K562 (cell line): Measurements from ENCODE around the gene SORCS2.

Source experiments
- ADNP ChIP-seq: fragments of 200-800 bp; sonication (Bioruptor generic); IDR thresholded peaks from 2 replicates; pipeline ENCODE4 v1.6.1; 2016; ENCODE audit warnings: missing genetic modification characterization, missing compliant biosample characterization
- CTCF ChIP-seq, 3 experiments: IDR thresholded peaks in 2 of 3; conservative IDR thresholded peaks in 1 of 3; 2 replicates each; pipeline ENCODE4 v1.5.1; 2011 to 2012; ENCODE audit warnings: low read length in 3 of 3, mild to moderate bottlenecking in 3 of 3, control low read depth in 2 of 3, improper control_type of control experiment in 1 of 3, inconsistent platforms in 1 of 3, low read depth in 1 of 3, mixed read lengths in 1 of 3, moderate library complexity in 1 of 3; ENCODE audit not compliant: insufficient read depth in 2 of 3
- EP300 ChIP-seq: IDR thresholded peaks from 2 replicates; pipeline ENCODE4 v1.6.1; 2012; ENCODE audit warnings: low read length, improper control_type of control experiment
- FUS ChIP-seq: fragments of 200-400 bp; formaldehyde crosslinking; optimal IDR thresholded peaks from 2 replicates; pipeline ENCODE3; 2017; ENCODE audit warnings: low read depth, low read length
- KAT7 ChIP-seq: sonication (generic); formaldehyde crosslinking; IDR thresholded peaks from 2 replicates; pipeline ENCODE4 v1.8.0; 2022; ENCODE audit warnings: missing genetic modification reagents, mild to moderate bottlenecking, borderline replicate concordance
- MAX ChIP-seq: sonication (generic); formaldehyde crosslinking; IDR thresholded peaks from 2 replicates; pipeline ENCODE4 v1.9.0; 2022; ENCODE audit warnings: mild to moderate bottlenecking, missing genetic modification reagents
- NR0B1 ChIP-seq: fragments of 450-650 bp; IDR thresholded peaks from one replicate; pipeline ENCODE4 v1.6.1; 2018; ENCODE audit warnings: mild to moderate bottlenecking, moderate library complexity; ENCODE audit not compliant: partially characterized antibody
- NRF1 ChIP-seq, 2 experiments: fragments of 450-650 bp; IDR thresholded peaks in 1 of 2; conservative IDR thresholded peaks in 1 of 2; 2 replicates each; pipeline ENCODE4 v1.6.1; 2014; ENCODE audit warnings: mild to moderate bottlenecking in 2 of 2
- PCBP2 ChIP-seq: fragments of 200-400 bp; formaldehyde crosslinking; IDR thresholded peaks from 2 replicates; pipeline ENCODE4 v1.6.1; 2018; ENCODE audit warnings: low read length, low read depth, mild to moderate bottlenecking, moderate library complexity; ENCODE audit not compliant: poor library complexity, severe bottlenecking
- POLR2A ChIP-seq: fragments of 450-650 bp; conservative IDR thresholded peaks from 2 replicates; pipeline ENCODE4 v1.6.1; 2016
- SRF ChIP-seq, 2 experiments: fragments of 250-450, 450-650 bp in 1 of 2; sonication (Bioruptor Pico) in 1 of 2; sonication (generic) in 1 of 2; formaldehyde crosslinking; IDR thresholded peaks; 2 replicates each; pipeline versions ENCODE4 v1.5.0 to v1.5.1; 2020 to 2022; ENCODE audit warnings: mild to moderate bottlenecking in 1 of 2, missing genetic modification reagents in 1 of 2
- ZNF512 ChIP-seq: IDR thresholded peaks from 2 replicates; pipeline ENCODE4 v1.6.1; 2016; ENCODE audit warnings: missing genetic modification characterization, missing compliant biosample characterization
- ZSCAN29 ChIP-seq: fragments of 450-650 bp; IDR thresholded peaks from 2 replicates; pipeline ENCODE4 v1.6.1; 2017

- TF ChIP-seq ADNP (no peak), PCBP2 (no peak), CTCF (IDR thresholded peaks at IDR 0.05 in 2 of 3, conservative IDR thresholded peaks at IDR 0.05 in 1 of 3; ENCODE audit: insufficient read depth in 2 of 3, low read depth in 1 of 3, low read length in 3 of 3) (no peak), KAT7 (CRISPR knock-in tag) (no peak), NR0B1 (no peak), ZSCAN29 (no peak), ZNF512 (tag) (no peak), MAX (CRISPR knock-in tag) (no peak), SRF (CRISPR knock-in tag; IDR thresholded peaks at IDR 0.05) (no peak), FUS (no peak), POLR2A (no peak), NRF1 (conservative IDR thresholded peaks at IDR 0.05 in 1 of 2, IDR thresholded peaks at IDR 0.05 in 1 of 2) (no peak), EP300 (no peak)
Measured at GRCh38 chr4:7532043-7532442, 339.7 kb downstream of the SORCS2 start.
